ENCODE data around the gene TMEM209. TPM values are rescaled to one million over a fixed set of nuclear protein-coding genes. Genes with fewer than 3 reads are reported as not detected.

Gene TMEM209
- total RNA-seq, 2 donors from 2014 or later = 7.6 to 12.2 TPM

- Histone ChIP-seq H3K9me3 (no peaks in the 10 kb centered on the region), H3K27ac (no peak overlapping the region), H3K4me3 (no peak overlapping the region), H3K4me1 (no peaks in the 10 kb centered on the region), H3K27me3 (no peaks in the 10 kb centered on the region), H3K36me3 (replicated peaks in 1 of 2; ENCODE audit: insufficient read depth in 1 of 2, low read depth in 2 of 2) (peaks cover 0 to 11% of the 10 kb centered on the region in 2 donors)
- no peak for TF ChIP-seq CTCF (IDR thresholded peaks at IDR 0.05)
- TF ChIP-seq POLR2A (IDR thresholded peaks at IDR 0.05) = no peak
- no peak for ATAC-seq
- no peak for DNase-seq
- intact Hi-C loops (cut with DNase I) = no loop called here
- 95 to 96% methylated on average over 4 of the region's 4 CpGs for WGBS, 2 donors
Observed at GRCh38 chr7:130134106-130134636, 71.0 kb downstream of the TMEM209 start.

GRCh38 chr7:130133029-130133782, 72.0 kb downstream of the TMEM209 start:
- intact Hi-C loops (cut with DNase I) = no loop called here
- H3K4me1 ChIP-seq = peaks cover 3% of the 10 kb centered on the region
- TF ChIP-seq POLR2A (IDR thresholded peaks at IDR 0.05) = no peak
- TF ChIP-seq CTCF (IDR thresholded peaks at IDR 0.05) = no peak
- peaks cover 0 to 12% of the 10 kb centered on the region in 2 donors for H3K36me3 ChIP-seq (replicated peaks in 1 of 2; ENCODE audit: insufficient read depth in 1 of 2, low read depth in 2 of 2)
- WGBS, 2 donors = 85% methylated on average over 7 of the region's 7 CpGs
- no peak overlapping the region for H3K27ac ChIP-seq
- DNase-seq = no peak
- H3K9me3 ChIP-seq = no peaks in the 10 kb centered on the region
- no peak for ATAC-seq
- H3K27me3 ChIP-seq = no peaks in the 10 kb centered on the region
- H3K4me3 ChIP-seq = no peak overlapping the region

DNA sequence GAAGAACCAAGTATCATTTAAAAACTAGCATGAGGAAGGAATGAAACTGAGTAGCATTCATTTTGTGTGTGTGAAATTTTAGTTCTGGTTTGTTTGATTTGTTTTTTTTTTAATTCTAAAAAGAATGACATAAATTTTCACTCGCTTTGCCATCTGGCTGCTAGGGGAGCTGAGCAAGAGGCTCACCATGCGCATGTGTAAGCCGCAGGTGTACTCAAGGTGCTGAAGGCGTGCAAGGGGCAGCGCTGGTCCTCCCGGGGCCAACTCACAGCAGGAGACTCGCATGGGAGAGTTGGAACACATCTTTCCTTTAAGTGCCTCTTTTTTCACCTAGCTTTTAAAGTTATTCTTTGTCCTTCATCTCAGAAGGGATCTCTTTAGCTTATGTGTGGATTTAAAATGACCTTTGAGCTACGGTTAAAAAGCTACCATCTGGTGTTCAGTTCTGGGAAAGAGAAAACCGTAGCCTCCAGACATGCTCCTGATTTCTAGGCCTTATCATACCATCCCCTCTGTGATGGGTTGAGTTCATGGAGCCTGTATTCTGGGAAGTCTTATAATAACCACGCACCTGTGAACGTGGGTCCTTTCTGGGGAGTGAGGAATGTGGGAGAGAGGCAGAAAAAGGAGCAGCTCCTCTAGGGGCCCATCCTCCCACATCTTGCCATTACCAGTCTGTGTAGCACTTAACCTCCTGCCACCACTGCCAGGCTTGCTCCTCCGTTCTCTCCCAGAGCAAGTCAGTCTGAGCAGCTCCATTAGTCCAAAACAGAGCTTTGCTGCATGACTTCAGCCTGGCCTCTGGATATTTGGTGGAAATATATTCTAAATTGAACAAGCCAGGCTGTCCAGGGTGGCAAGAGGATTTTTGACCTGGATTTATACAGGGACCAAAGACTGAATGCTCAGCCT, 73.0 kb downstream of the TMEM209 start:
- Histone ChIP-seq H3K9me3 (no peaks in the 10 kb centered on the region), H3K27ac (no peak overlapping the region), H3K27me3 (no peaks in the 10 kb centered on the region), H3K4me3 (no peak overlapping the region), H3K36me3 (replicated peaks in 1 of 2; ENCODE audit: insufficient read depth in 1 of 2, low read depth in 2 of 2) (peaks cover 0 to 12% of the 10 kb centered on the region in 2 donors), H3K4me1 (peaks cover 12% of the 10 kb centered on the region)
- TF ChIP-seq POLR2A (IDR thresholded peaks at IDR 0.05) = no peak
- ATAC-seq = no peak
- intact Hi-C loops (cut with DNase I) = no loop called here
- WGBS, 2 donors = 89 to 91% methylated on average over 12 of the region's 12 CpGs
- no peak for DNase-seq

GRCh38 chr7:130131191-130131834, 73.9 kb downstream of the TMEM209 start:
- H3K4me3 ChIP-seq = no peak overlapping the region
- TF ChIP-seq POLR2A (IDR thresholded peaks at IDR 0.05) (no peak), CTCF (IDR thresholded peaks at IDR 0.05) (no peak)
- intact Hi-C loops (cut with DNase I) = no loop called here
- H3K27ac ChIP-seq = no peak overlapping the region
- no peaks in the 10 kb centered on the region for H3K27me3 ChIP-seq
- WGBS, 2 donors = 90 to 92% methylated on average over 6 of the region's 6 CpGs
- ATAC-seq (no peak), DNase-seq (no peak)
- H3K36me3 ChIP-seq (replicated peaks in 1 of 2; ENCODE audit: insufficient read depth in 1 of 2, low read depth in 2 of 2) = peaks cover 0 to 12% of the 10 kb centered on the region in 2 donors
- H3K4me1 ChIP-seq = peaks cover 12% of the 10 kb centered on the region
- no peaks in the 10 kb centered on the region for H3K9me3 ChIP-seq

GRCh38 chr7:130129011-130129411, 76.2 kb downstream of the TMEM209 start:
- intact Hi-C loops (cut with DNase I) = no loop called here
- Histone ChIP-seq H3K27me3 (no peaks in the 10 kb centered on the region), H3K36me3 (replicated peaks in 1 of 2; ENCODE audit: insufficient read depth in 1 of 2, low read depth in 2 of 2) (peaks cover 0 to 12% of the 10 kb centered on the region in 2 donors), H3K4me3 (no peak overlapping the region), H3K9me3 (no peaks in the 10 kb centered on the region), H3K4me1 (peaks cover 12% of the 10 kb centered on the region), H3K27ac (no peak overlapping the region)
- DNase-seq (no peak), ATAC-seq (no peak)
- TF ChIP-seq CTCF (IDR thresholded peaks at IDR 0.05) = no peak
- no peak for TF ChIP-seq POLR2A (IDR thresholded peaks at IDR 0.05)
- 87 to 88% methylated on average over 4 of the region's 4 CpGs for WGBS, 2 donors

Measured in body of pancreas (tissue), 4 donors.